Left cardiac atrium (tissue), 4 donors: ENCODE data around the gene BSG. TPM values are rescaled to one million over a fixed set of nuclear protein-coding genes. Genes with fewer than 3 reads are reported as not detected.

Experiments used
- ATAC-seq, 2 donors: fragments of 200-7000 bp; cut with Tn5 transposase; one replicate each; pipeline ENCODE4 v1.9.1; 2020; ENCODE audit warnings: mild to moderate bottlenecking in 2 of 2, moderate library complexity in 2 of 2
- DNase-seq: peaks from one replicate; pipeline ENCODE4 v3.0.0-alpha.2; 2020
- intact Hi-C, 2 donors: fragments of 100-400 bp; cut with DNase I; formaldehyde crosslinking; loops; one replicate each; pipeline versions ENCODE4 v1.14.1 to v1.15.1; 2022 to 2023
- long read RNA-seq: library from polyadenylated mRNA; unstranded; transcript quantifications from one replicate; pipeline ENCODE4 v2.0.0, GENCODE V29; 2021
- total RNA-seq, 2 donors: library from RNA; stranded (reverse); fragmentation: NEBNext Ultra II Directional; extraction: Animal tissue kit (Norgen Biotek cat#: 25700); gene quantifications; one replicate each; pipeline ENCODE4 v1.2.1, GENCODE V29; 2021
- donor health status: DM: no; HTN: yes; CAD: no.
- donor health status: DM: no; HTN: yes; CAD: no; lungs with severe emphysema.
- donor health status: DM: yes; HTN: yes; CAD: no.
- donor health status: Dilated cardiomyopathy.

BSG gene
- 1,000 to 10,000 TPM in 1 of 2 donors, 100 to 1,000 TPM in 1; 847 to 1,152 TPM for total RNA-seq
- long read RNA-seq, partial matches to known transcripts: 27 of 846 reads
- long read RNA-seq, other reads (novel, unspliced or antisense): 819 of 846 reads

DNA sequence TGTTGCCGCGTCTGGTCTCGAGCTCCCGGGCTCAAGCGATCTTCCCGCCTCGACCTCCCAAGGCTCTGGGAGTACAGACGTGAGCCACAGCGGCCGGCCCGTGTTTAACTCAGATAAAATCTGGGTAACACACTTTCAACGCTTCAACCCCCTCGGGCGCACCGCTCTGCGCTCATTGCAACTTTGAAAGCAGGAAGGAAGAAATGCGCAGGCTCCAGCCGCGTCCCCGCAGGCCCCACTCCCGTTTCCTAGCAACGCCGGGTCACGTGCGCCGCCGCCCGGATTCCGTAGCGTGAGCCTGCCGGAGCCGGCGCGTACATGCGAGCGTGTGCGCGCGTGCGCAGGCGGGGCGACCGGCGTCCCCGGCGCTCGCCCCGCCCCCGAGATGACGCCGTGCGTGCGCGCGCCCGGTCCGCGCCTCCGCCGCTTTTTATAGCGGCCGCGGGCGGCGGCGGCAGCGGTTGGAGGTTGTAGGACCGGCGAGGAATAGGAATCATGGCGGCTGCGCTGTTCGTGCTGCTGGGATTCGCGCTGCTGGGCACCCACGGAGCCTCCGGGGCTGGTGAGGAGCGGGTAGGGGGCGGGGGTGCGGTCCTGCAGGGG, at the start of gene BSG:
Gene BSG, plus strand, starts transcription at position 457 of the 603 bp plus-strand sequence. Its CDS starts 39 bp downstream, at position 496.
- DNase-seq: peak; percentile 99
- intact Hi-C loops: loop anchor here (2.0 to 10.0 kb wide), 2 partner anchors 39 to 163 kb away; no protein-coding TSS in a partner anchor
- ATAC-seq: peak; percentile 83 to 87

DNA sequence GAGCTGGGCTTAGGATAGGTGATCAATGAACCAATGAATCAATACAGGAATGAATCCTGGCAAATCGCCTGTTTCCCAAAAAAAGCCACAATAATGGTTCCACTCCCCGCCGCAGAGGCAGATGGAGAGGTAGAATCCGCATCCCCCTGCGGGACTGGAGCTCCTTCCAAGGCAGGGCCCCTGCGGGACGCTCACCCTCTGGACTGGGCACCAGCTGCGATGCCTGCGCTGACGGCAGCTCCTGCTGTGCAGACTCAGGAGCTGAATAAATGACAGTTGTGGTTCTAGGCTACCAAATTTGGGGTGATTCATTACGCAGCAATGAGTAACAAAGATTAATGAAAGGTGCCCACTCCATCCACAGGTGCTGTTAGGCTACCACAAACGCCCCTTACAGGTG, 49.7 kb upstream of the BSG start:
- DNase-seq (no peak), ATAC-seq (no peak)
- intact Hi-C loops: no loop called here

DNA sequence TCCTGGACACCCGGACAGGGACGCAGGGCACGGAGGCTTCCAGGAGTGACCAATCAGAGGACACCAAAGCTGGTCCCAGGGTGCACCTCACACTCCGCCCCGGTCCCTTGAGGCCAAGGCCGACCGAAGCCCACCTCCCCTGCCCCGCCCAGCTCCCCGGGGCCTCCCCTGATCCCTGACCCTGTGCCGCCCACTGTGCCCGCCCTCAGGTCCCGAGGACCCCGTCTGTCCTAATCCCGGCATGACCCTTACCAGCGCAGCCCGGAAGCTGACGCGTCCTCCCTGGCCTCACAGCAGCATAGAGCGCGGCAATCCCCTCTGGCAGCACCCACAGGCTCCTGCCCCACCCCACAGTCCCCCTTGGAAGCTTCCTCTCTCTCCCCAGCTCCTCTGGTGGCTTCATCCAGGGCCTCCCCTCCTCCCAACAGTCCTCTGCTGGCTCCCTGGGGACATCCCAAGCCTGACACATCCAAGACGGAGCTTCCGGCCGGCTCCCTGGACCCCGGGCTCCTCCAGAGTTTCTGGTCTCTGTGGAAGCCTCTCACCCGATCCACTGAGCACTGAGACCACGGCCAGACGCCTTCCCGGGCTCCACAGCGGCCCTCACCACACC, 48.2 kb upstream of the BSG start:
- intact Hi-C loops: no loop called here
- peak; percentile 39 to 40 for ATAC-seq
- DNase-seq: no peak

DNA sequence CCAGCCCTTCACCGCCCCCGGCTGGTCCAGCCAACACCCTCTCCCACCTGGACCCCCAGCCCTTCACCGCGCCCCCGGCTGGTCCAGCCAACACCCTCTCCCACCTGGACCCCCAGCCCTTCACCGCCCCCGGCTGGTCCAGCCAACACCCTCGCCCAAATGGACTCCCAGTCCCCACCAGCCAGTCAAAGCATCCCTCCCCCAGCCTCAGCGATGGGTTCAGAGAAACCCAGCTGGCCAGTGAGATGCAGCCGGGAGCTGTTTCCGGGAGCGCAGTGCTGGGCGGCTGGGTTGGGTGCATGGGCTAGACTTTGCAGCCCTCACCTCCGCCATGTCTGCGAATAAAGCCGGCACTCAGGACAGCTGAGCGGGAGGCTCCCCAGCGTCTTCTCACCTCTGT, 47.4 kb upstream of the BSG start:
- ATAC-seq: no peak
- DNase-seq: no peak
- intact Hi-C loops: no loop called here

DNA sequence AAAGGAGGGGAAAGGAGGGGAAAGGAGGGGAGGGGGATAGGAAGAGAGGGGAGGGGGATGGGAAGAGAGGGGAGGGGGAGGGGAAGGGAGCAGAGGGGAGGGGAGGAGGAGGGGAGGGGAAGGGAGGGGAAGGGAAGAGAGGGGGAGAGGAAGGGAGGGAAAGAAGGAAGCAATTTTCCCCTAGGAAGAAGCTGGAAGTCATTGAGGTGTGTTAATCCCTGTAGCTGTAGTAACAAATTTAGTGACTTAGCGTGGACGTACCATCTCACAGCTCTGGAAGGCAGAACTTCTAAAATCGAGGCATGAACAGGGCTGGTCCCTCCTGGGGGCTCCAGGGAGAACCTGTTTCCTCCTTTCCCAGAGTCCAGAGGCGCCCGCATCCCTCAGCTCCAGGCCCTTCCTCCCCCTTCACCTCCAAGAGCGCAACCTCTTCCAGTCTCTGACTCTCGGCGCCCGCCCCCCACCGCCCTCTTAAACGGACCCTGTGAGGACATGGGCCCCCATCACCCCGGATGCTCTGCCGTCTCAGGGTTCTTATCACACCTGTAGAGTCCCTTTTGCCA, 46.5 kb upstream of the BSG start:
- DNase-seq (no peak), ATAC-seq (no peak)
- intact Hi-C loops: no loop called here

DNA sequence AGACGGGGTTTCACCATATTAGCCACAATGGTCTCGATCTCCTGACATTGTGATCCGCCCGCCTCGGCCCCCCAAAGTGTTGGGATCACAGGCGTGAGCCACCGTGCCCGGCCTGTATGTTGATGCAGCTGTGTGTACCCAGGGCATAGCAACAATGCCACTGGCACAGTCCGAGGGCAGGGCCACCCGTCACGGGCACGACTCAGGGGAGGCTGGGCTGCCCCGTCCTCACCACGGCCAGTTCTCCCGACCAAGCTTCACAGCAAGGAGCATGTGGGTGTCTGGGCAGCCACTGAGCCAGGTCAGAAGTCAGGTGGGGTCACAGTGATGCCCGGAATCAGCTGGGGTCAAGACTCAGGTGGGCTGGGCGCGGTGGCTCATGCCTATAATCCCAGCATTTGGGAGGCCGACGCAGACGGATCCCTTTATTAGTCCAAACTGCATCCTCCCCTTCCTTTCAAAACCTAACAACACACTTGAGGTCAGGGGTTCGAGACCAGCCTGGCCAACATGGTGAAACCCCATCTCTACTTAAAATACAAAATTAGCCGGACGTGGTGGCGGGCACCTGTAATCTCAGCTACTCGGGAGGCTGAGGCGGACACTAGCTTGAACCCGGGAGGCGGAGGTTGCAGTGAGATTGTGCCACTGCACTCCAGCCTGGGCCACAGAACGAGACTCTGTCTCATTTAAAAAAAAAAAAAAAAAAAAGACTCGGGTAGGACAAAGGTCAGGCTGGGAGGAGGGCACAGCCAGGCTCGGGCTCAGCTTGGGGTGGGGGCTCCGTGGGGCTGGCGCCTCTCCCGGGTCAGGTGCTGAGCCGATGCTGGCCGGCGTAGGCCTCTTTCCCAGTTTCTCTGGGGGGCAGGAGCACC, 42.0 kb upstream of the BSG start:
- no peak for DNase-seq
- intact Hi-C loops: no loop called here

DNA sequence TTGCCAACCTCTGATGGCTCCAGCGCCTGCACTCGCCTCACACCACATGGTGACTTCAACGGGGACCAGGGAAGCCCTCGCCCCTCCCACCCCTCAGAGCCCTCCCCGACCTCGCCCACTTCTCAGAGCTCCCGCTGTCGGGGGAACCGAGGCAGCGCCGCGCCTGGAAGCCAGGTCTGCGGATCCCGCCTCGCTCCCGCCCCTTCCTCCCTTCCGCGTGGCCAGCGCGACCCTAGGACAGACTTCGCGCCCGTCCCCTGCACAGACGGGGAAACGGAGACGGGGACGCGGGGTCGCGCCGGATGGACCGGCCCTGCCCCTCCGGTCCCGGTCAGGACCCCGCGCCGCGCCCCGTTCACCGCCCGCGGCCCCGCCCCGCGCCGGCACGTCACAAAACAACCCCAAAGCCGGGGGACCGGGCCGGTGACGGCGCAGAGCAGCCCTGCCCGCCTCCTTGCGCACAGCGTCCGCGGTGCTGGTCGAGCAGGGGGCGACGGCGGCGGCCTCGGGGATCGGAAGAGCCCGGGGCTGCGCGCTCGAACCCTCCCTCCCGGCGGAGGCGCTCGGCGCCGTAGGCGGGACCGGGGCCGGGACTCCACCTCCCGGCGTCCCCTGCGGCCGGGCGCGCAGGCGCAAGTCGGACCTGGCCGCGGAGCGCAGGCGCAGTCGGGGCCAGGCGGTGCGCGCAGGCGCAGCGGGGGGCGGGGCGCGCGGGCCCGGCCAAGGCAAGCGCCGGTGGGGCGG, 41.2 kb upstream of the BSG start:
- peak; percentile 86 for DNase-seq
- ATAC-seq: peak; percentile 82 to 85
- intact Hi-C loops: no loop called here

More for the DNA sequence above, 42.0 kb upstream of the BSG start:
- no peak for ATAC-seq

DNA sequence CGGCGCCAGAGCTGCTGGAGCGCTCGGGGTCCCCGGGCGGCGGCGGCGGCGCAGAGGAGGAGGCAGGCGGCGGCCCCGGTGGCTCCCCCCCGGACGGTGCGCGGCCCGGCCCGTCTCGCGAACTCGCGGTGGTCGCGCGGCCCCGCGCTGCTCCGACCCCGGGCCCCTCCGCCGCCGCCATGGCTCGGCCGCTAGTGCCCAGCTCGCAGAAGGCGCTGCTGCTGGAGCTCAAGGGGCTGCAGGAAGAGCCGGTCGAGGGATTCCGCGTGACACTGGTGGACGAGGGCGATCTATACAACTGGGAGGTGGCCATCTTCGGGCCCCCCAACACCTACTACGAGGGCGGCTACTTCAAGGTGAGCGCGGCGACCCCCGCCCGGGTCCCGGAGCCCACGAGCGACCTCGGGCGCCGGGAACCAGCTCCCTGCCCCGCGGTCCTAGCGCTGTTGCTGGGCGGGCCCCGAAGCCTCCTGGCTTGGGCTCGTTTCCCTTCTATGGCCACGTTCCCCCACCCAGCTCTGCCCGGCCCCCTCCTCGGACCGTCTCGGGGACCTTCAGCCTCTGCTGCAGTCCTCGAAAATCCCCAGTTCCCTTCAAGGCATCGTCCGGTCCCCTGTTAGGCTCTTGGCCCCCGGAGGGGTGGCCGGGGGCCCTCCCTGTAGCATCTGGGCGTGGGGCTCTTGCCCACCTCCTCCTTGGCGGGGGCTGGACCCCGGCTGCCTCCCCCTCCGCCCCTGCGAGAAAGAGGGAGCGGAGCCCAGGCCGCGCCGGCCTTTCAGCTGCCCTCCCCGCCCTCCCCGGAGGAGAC, 40.4 kb upstream of the BSG start, which contains the start of gene CDC34:
Gene CDC34, plus strand, starts transcription at position 8 of the 808 bp plus-strand sequence. Its CDS starts 172 bp downstream, at position 180.
- no peak for DNase-seq
- peak; percentile 7 to 10 for ATAC-seq
- intact Hi-C loops: loop anchor here in 1 of 2 donors (2.0 kb wide), 1 partner anchor 41 kb away; the partner anchor contains the start of gene BSG

DNA sequence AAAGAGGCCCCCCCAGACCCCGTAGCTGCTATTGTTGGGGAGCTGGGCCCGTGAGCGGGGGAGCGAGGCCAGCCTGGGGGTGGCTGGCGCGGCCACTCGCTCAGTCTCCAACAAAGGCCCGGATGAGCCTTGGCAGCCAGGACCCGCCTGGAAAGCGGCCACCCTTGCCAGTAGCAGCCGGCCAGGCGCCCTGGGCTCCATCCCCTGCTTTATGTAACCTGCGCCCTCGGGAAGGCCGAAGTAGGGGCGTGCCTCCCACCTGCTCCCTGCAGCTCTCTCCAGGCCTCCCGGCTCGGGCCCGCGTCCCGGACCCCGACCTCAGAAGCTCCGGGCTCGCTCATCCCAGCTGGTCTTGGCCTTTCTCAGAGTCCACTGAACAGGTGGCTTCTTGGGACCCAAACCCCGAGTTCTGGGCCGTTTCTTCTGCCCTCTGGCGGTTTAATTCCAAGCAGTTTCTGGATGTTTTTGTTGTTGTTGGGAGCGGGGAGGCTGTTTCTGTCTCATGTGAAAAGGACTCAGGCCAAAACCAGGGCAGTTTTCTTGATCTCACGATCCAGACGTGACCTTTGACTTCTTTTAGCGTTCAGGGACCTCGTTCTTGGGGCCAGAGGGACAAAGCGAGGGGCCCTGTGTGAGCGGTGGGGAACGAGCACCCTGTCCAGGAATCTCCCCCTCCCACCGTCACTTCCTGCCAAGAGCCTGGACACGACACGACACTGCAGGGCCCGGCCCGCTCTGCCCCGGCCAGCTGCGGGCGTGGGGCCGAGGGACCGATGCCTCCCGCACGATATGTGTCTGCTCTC, 39.6 kb upstream of the BSG start:
- DNase-seq (peak; percentile 83), ATAC-seq (peak; percentile 57 to 68)
- intact Hi-C loops: loop anchor here in 1 of 2 donors (2.0 kb wide), 1 partner anchor 40 kb away; the partner anchor contains the start of gene BSG

DNA sequence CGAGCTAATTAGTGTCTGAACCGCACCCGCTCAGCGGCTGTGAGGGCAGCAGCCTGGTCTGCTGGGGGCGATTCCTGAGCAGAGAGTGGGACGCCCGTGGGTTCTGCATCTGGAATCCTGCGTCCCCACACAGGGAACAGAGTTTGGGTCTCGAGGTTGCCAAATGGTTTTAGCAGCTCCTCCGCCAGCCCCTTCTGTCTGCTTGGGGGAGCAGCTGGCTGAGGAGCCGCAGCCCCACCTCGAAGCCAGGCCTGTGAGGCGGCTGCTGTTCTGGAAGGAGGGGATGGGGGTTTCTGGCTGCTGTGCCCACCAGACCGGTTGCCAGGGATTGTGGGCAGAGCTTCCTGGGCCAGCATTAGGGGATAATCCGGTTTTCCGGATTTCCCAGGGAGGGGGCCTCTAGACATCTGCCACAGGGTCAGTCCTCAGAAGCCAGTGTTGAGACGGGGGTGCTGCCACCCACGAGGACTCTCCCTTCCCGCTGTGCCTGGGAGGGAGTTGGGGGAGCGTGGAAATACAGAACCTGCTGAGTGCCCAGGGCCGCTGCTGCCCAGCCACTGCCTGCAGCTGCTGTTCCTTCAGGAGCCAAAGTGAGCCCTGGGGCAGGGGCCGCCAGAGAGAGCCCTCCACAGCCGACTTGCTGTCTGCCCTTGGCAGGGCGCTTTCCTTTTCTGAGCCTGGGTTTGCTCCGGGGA, 38.9 kb upstream of the BSG start:
- ATAC-seq (no peak), DNase-seq (no peak)
- intact Hi-C loops: loop anchor here in 1 of 2 donors (2.0 kb wide), 1 partner anchor 39 kb away; the partner anchor contains the start of gene BSG

DNA sequence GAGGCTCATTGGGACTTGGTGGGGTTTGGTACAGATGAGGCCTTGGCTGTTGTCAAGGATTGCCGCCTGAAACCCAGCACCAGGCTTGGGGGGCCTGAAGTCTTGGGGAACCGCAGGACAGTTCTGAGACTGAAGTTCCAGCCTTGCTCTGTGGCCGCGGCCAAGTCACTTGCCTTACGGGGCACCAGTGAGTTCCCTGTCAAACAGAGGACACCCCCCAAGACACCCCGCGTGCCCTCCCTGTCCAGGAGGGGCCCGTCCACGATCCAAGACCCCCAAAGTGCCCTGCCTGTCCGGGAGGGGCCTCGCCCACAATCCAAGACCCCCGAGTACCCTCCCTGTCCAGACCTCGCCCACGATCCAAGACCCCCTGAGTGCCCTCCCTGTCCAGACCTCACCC, 38.3 kb upstream of the BSG start:
- no peak for ATAC-seq
- intact Hi-C loops: no loop called here
- DNase-seq: no peak

DNA sequence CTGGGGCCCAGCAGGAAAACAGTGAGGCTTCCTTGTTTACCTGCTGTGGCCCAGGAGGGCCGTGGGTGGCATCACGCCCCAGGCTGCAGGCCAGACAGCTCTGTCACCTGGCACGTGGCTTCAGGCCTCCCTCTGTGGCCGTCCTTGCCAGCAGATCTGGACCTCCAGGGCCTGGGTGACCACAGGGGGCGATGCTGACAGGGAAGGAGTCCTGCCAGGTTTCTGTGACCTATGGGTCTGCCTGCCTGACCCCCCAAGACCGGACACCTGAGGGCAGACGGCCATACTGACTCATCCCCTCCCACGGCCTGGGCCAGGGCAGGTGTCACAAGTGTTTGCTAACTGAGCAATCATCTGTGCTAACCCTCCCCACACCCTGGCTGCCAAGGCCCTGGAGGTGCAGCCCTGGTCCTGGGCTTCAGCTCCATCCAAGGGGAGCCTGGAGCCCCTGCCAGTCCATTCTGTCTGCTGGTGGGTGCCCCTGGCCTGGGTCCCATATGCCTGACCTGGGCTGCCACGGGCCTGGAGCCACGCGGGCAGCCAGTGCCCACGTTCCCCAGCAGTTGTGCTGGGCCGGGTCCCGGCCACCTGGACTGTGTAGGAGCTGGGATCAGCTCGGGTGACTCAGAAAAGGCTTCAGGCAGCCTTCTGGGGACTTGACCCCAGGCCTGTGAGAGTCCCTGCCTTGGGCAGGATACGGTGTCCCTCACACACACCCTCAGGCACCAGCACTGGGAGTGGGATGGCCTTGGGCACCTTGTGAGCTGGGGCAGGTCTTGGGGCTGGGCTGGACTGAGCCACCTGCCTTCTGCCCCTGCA, 37.2 kb upstream of the BSG start:
- ATAC-seq (no peak), DNase-seq (no peak)
- intact Hi-C loops: no loop called here

DNA sequence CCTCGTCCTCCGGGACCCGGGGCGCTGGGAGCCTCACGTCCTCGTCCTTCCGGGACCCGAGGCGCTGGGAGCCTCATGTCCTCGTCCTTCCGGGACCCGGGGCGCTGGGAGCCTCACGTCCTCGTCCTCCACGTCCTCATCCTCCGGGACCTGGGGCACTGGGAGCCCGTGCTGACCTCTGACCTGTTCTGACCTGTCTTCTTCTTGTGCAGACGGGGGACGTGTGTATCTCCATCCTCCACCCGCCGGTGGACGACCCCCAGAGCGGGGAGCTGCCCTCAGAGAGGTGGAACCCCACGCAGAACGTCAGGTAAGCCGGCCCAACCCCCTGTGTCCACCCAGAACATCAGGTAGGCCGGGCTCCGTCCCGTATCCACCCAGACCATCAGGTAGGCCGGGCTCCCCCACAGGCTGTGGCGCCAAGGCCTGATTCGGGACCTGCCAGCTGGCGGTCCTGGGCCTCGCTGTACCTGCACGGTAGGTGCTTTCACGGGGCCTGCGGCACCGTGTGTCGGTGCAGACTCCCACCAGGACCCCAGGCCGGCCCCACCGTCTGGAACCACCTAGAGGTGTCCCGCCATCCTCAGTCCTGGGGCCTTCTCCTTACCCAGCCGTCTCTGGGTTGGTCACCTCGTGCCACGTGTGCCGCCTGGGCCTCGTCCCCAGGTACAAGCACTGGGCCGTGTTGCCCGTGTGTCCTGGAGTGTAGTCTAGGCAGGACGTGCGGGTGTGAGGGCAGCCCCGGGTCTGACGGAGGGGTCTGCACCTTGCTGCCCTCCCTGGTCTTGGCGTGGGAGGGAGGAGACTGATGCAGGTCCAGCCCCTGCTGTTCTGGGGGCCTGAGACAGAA, 36.1 kb upstream of the BSG start:
- DNase-seq (no peak), ATAC-seq (no peak)
- intact Hi-C loops: no loop called here

DNA sequence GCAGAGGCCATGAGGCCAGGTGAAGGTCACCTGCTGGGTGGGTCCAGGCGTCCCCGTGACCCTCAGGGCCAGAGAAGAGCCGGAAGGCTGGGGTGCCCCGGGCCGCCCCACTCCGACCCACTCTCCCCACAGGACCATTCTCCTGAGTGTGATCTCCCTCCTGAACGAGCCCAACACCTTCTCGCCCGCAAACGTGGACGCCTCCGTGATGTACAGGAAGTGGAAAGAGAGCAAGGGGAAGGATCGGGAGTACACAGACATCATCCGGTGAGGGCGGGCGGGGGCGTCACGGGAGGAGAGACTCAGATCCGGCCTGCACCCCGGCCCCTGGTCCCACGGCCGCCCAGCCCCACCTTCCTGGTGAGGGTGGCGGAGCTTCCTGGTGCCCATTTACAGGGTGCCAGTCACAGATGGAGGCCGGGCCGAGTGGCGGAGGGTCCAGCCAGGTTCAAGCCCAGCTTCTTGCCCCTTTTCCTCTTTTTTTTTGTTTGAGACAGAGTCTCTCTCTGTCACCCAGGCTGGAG, 35.5 kb upstream of the BSG start:
- intact Hi-C loops: no loop called here
- DNase-seq: no peak
- no peak for ATAC-seq
